A549 (cell line): ENCODE results near the gene ASB5.

Experiments used
- CTCF ChIP-seq: fragments of >200 bp; sonication (Bioruptor Twin); formaldehyde crosslinking; IDR thresholded peaks from 3 replicates; pipeline ENCODE4 v1.5.1; 2016
- FOSL2 ChIP-seq, 2 experiments: fragments of 450-650 bp in 1 of 2; fragments of >200 bp in 1 of 2; sonication (Bioruptor Twin) in 1 of 2; formaldehyde crosslinking; IDR thresholded peaks; 2 replicates each; pipeline versions ENCODE4 v1.5.0 to v1.6.1; 2016 to 2020; ENCODE audit warnings: mild to moderate bottlenecking in 1 of 2, moderate library complexity in 1 of 2
- JUN ChIP-seq, 2 experiments: fragments of >200 bp; sonication (Bioruptor Twin); formaldehyde crosslinking; IDR thresholded peaks; 2 replicates in 1 of 2; 3 replicates in 1 of 2; pipeline ENCODE4 v1.6.1; 2016 to 2017

GRCh38 chr4:176222149-176222548, 46.9 kb downstream of the ASB5 start:
- TF ChIP-seq JUN (IDR thresholded peaks at IDR 0.05) (no peak), CTCF (no peak), FOSL2 (IDR thresholded peaks at IDR 0.05) (no peak), FOSL2 (CRISPR knock-in tag; IDR thresholded peaks at IDR 0.05) (no peak)
